HEK293 (cell line): ENCODE results near the gene BLM.
A peak's percentile ranks its signal among the peaks of the same experiment; 100 is the strongest.

Experiments used
- CTCF ChIA-PET: fragments of 350-600 bp; formaldehyde crosslinking; extraction: SDS; loops from one replicate; lab custom pipeline; 2021; ENCODE audit warnings: antibody characterized with exemption; lab: Yijun Ruan, JAX
- POLR2A ChIA-PET: fragments of 300-600 bp; formaldehyde crosslinking; extraction: SDS; loops from one replicate; lab custom pipeline; 2020; ENCODE audit warnings: antibody characterized with exemption, inconsistent platforms; lab: Yijun Ruan, JAX
- H3K27ac ChIP-seq: fragments of 200-500 bp; sonication (Bioruptor generic); 2 replicates; pipeline ENCODE4 v1.5.1; 2014; ENCODE audit warnings: low read depth, low read length, control low read depth, inconsistent platforms; ENCODE audit errors: extremely low read depth
- H3K36me3 ChIP-seq, 2 experiments: fragments of 200-500 bp in 1 of 2; sonication (Bioruptor generic) in 1 of 2; 1 replicate in 1 of 2; 2 replicates in 1 of 2; pipeline ENCODE4 v1.5.1; 2014 to 2017; ENCODE audit warnings: inconsistent platforms in 2 of 2, low read length in 2 of 2; ENCODE audit not compliant: control insufficient read depth in 2 of 2, insufficient read depth in 1 of 2
- H3K4me1 ChIP-seq: fragments of 200-500 bp; sonication (Bioruptor generic); 2 replicates; pipeline ENCODE4 v1.5.1; 2014; ENCODE audit warnings: mild to moderate bottlenecking, low read length, inconsistent platforms; ENCODE audit not compliant: control insufficient read depth, insufficient read depth
- H3K4me3 ChIP-seq: 2 replicates; pipeline ENCODE4 v1.5.1; 2011; ENCODE audit warnings: low read depth, mild to moderate bottlenecking, control low read depth, low read length, moderate library complexity
- H3K9me3 ChIP-seq: fragments of 200-500 bp; sonication (Bioruptor generic); 2 replicates; pipeline ENCODE4 v1.5.1; 2014; ENCODE audit warnings: low read depth, low read length, inconsistent platforms; ENCODE audit not compliant: control insufficient read depth, insufficient read depth
- GLI4 ChIP-seq: fragments of 450-650 bp; formaldehyde crosslinking; IDR thresholded peaks from 2 replicates; pipeline ENCODE4 v1.5.1; 2016; ENCODE audit warnings: missing biosample characterization, missing genetic modification characterization
- GLIS1 ChIP-seq: fragments of 450-650 bp; formaldehyde crosslinking; IDR thresholded peaks from 2 replicates; pipeline ENCODE4 v1.5.1; 2016; ENCODE audit warnings: missing biosample characterization, missing genetic modification characterization
- MEIS1 ChIP-seq: sonication (generic); formaldehyde crosslinking; IDR thresholded peaks from 2 replicates; pipeline ENCODE4 v1.8.1; 2022; ENCODE audit warnings: missing genetic modification reagents, mild to moderate bottlenecking, borderline replicate concordance
- SETDB1 ChIP-seq: IDR thresholded peaks from one replicate; pipeline ENCODE4 v1.6.1; 2017; ENCODE audit warnings: mild to moderate bottlenecking, low read length, moderate library complexity, mixed read lengths; ENCODE audit not compliant: insufficient read length
- SP7 ChIP-seq: fragments of 450-650 bp; formaldehyde crosslinking; IDR thresholded peaks from 2 replicates; pipeline ENCODE4 v1.5.1; 2016; ENCODE audit warnings: missing biosample characterization, missing genetic modification characterization
- ZNF133 ChIP-seq: fragments of 450-650 bp; formaldehyde crosslinking; IDR thresholded peaks from 2 replicates; pipeline ENCODE4 v1.5.1; 2016; ENCODE audit warnings: missing biosample characterization, missing genetic modification characterization
- ZNF155 ChIP-seq: fragments of 450-650 bp; formaldehyde crosslinking; IDR thresholded peaks from 2 replicates; pipeline ENCODE4 v1.5.1; 2016; ENCODE audit warnings: missing biosample characterization, missing genetic modification characterization
- ZNF169 ChIP-seq: fragments of 450-650 bp; formaldehyde crosslinking; IDR thresholded peaks from 2 replicates; pipeline ENCODE4 v1.5.1; 2016; ENCODE audit warnings: missing biosample characterization, missing genetic modification characterization
- ZNF175 ChIP-seq: fragments of 450-650 bp; formaldehyde crosslinking; IDR thresholded peaks from 2 replicates; pipeline ENCODE4 v1.5.1; 2016; ENCODE audit warnings: missing biosample characterization, missing genetic modification characterization
- ZNF184 ChIP-seq: fragments of 450-650 bp; IDR thresholded peaks from 2 replicates; pipeline ENCODE4 v1.5.1; 2018; ENCODE audit warnings: missing biosample characterization, mild to moderate bottlenecking, missing genetic modification characterization
- ZNF19 ChIP-seq: fragments of 450-650 bp; formaldehyde crosslinking; IDR thresholded peaks from 2 replicates; pipeline ENCODE4; 2016; ENCODE audit warnings: missing biosample characterization, missing genetic modification characterization, low read depth
- ZNF223 ChIP-seq: fragments of 450-650 bp; formaldehyde crosslinking; IDR thresholded peaks from 2 replicates; pipeline ENCODE4 v1.5.1; 2016; ENCODE audit warnings: missing biosample characterization, missing genetic modification characterization
- ZNF23 ChIP-seq: fragments of 450-650 bp; formaldehyde crosslinking; IDR thresholded peaks from 2 replicates; pipeline ENCODE4 v1.5.1; 2016; ENCODE audit warnings: missing biosample characterization, missing genetic modification characterization, borderline replicate concordance
- ZNF311 ChIP-seq: fragments of 450-650 bp; formaldehyde crosslinking; IDR thresholded peaks from 2 replicates; pipeline ENCODE4 v1.5.1; 2017; ENCODE audit warnings: missing biosample characterization, missing genetic modification characterization, borderline replicate concordance
- ZNF324 ChIP-seq: fragments of 450-650 bp; formaldehyde crosslinking; IDR thresholded peaks from 2 replicates; pipeline ENCODE4 v1.5.1; 2016; ENCODE audit warnings: missing biosample characterization, missing genetic modification characterization
- ZNF335 ChIP-seq: fragments of 450-650 bp; formaldehyde crosslinking; conservative IDR thresholded peaks from 2 replicates; pipeline ENCODE4 v1.5.1; 2016; ENCODE audit warnings: missing biosample characterization, missing genetic modification characterization
- ZNF510 ChIP-seq: fragments of 450-650 bp; formaldehyde crosslinking; IDR thresholded peaks from 2 replicates; pipeline ENCODE4 v1.5.1; 2018; ENCODE audit warnings: mild to moderate bottlenecking, missing genetic modification characterization, missing biosample characterization; ENCODE audit not compliant: insufficient replicate concordance
- ZNF521 ChIP-seq: fragments of 450-650 bp; formaldehyde crosslinking; IDR thresholded peaks from 2 replicates; pipeline ENCODE4 v1.5.1; 2017; ENCODE audit warnings: missing biosample characterization, mild to moderate bottlenecking, missing genetic modification characterization
- ZNF549 ChIP-seq: fragments of 450-650 bp; IDR thresholded peaks from 2 replicates; pipeline ENCODE4 v1.5.1; 2018; ENCODE audit warnings: missing biosample characterization, missing genetic modification characterization, mild to moderate bottlenecking, inconsistent platforms, moderate library complexity
- ZNF560 ChIP-seq: fragments of 450-650 bp; formaldehyde crosslinking; IDR thresholded peaks from 2 replicates; pipeline ENCODE4 v1.5.1; 2017; ENCODE audit warnings: missing biosample characterization, missing genetic modification characterization, borderline replicate concordance
- ZNF837 ChIP-seq: fragments of 450-650 bp; formaldehyde crosslinking; IDR thresholded peaks from 2 replicates; pipeline ENCODE4 v1.5.1; 2016; ENCODE audit warnings: missing biosample characterization, missing genetic modification characterization
- TF ChIP-seq, protein P1 (sequence below): fragments of 450-650 bp; formaldehyde crosslinking; IDR thresholded peaks from 2 replicates; pipeline ENCODE4 v1.5.1; 2016; ENCODE audit warnings: missing biosample characterization, missing genetic modification characterization, low read depth
- TF ChIP-seq, protein P2 (sequence below): fragments of 450-650 bp; IDR thresholded peaks from 2 replicates; pipeline ENCODE4 v1.5.1; 2018; ENCODE audit warnings: missing biosample characterization, mild to moderate bottlenecking, missing genetic modification characterization
- TF ChIP-seq, protein P3 (sequence below): fragments of 450-650 bp; formaldehyde crosslinking; IDR thresholded peaks from 2 replicates; pipeline ENCODE4 v1.5.1; 2016; ENCODE audit warnings: missing biosample characterization, missing genetic modification characterization, borderline replicate concordance
- TF ChIP-seq, protein P4 (sequence below): fragments of 450-650 bp; formaldehyde crosslinking; IDR thresholded peaks from 2 replicates; pipeline ENCODE4 v1.5.1; 2016; ENCODE audit warnings: missing biosample characterization, missing genetic modification characterization

BLM gene

DNA sequence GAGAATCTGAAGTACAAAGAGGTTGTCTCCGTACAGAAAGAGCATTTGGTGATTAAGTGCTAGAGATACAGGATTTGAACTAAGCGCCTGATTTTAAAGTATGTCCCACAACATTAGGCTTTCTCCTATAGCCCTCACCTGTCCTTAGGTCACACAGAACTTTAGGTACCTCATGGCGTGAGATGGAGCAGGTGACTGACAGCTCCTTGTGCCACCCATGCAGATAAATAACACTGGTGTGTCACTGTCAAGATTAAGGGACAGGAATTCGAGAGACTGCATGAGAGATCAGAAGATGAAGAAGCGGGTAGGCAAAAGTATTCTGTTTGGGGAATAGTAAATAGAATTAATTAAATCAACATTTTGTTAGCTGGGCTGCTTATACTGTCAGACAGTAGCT lies 1.1 kb downstream of the BLM start:
- H3K9me3 ChIP-seq, result no peaks in the 10 kb centered on the region
- ChIA-PET POLR2A (interaction anchor here (1.1 to 2.4 kb wide), 6 partner anchors 9 to 214 kb away, joined by 3 to 16 read pairs (median 8); partner anchors contain the start of genes HDDC3 and MAN2A2), CTCF (interaction anchor here (0.7 to 1.7 kb wide), 5 partner anchors 11 to 647 kb away, joined by 3 to 7 read pairs (median 3); no protein-coding TSS in a partner anchor)
- H3K27ac ChIP-seq, result no peak overlapping the region
- H3K4me3 ChIP-seq, result peak overlapping the region; percentile 88
- TF ChIP-seq GLI4 (tag by site-specific recombination), result no peak
- TF ChIP-seq ZNF324 (tag by site-specific recombination), result no peak
- TF ChIP-seq ZNF19 (tag by site-specific recombination), result no peak
- no peak for TF ChIP-seq ZNF23
- no peak for TF ChIP-seq ZNF549 (tag by site-specific recombination)
- TF ChIP-seq ZNF560 (tag by site-specific recombination), result no peak
- TF ChIP-seq, protein P1, sequence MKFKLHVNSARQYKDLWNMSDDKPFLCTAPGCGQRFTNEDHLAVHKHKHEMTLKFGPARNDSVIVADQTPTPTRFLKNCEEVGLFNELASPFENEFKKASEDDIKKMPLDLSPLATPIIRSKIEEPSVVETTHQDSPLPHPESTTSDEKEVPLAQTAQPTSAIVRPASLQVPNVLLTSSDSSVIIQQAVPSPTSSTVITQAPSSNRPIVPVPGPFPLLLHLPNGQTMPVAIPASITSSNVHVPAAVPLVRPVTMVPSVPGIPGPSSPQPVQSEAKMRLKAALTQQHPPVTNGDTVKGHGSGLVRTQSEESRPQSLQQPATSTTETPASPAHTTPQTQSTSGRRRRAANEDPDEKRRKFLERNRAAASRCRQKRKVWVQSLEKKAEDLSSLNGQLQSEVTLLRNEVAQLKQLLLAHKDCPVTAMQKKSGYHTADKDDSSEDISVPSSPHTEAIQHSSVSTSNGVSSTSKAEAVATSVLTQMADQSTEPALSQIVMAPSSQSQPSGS (tag by site-specific recombination), result no peak
- TF ChIP-seq ZNF169, result no peak
- no peak for TF ChIP-seq ZNF335 (tag by site-specific recombination)
- no peak for TF ChIP-seq ZNF155
- TF ChIP-seq, protein P2, sequence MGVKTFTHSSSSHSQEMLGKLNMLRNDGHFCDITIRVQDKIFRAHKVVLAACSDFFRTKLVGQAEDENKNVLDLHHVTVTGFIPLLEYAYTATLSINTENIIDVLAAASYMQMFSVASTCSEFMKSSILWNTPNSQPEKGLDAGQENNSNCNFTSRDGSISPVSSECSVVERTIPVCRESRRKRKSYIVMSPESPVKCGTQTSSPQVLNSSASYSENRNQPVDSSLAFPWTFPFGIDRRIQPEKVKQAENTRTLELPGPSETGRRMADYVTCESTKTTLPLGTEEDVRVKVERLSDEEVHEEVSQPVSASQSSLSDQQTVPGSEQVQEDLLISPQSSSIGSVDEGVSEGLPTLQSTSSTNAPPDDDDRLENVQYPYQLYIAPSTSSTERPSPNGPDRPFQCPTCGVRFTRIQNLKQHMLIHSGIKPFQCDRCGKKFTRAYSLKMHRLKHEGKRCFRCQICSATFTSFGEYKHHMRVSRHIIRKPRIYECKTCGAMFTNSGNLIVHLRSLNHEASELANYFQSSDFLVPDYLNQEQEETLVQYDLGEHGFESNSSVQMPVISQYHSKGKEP, result no peak
- TF ChIP-seq ZNF133 (tag by site-specific recombination), result no peak
- no peak for TF ChIP-seq ZNF223 (tag by site-specific recombination)
- no peak for TF ChIP-seq SETDB1
- peaks cover under 1 to 27% of the 10 kb centered on the region in 2 experiments for H3K36me3 ChIP-seq
- no peaks in the 10 kb centered on the region; the same call in 1 of the 2 replicates for H3K4me1 ChIP-seq

DNA sequence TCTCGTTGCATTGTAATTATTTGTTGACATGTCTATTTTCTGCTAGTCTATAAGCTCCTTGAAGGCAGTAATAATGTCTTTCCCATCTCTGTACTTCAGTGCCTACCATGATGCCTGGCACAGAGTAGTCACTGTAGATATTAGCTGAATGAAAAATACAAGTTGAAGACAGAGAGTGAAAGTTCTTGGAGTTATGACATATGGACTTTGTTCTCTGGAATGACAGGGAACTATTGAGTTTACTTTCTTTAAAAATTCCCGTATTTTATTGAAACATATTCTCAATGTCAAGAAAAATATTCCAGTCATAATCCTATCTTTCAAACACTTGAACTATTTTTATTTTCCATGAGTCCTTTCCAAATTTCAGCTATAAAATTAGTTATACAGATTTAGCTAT lies 3.0 kb downstream of the BLM start:
- H3K4me1 ChIP-seq, result no peaks in the 10 kb centered on the region; the same call in 1 of the 2 replicates
- no peak overlapping the region for H3K27ac ChIP-seq
- ChIA-PET CTCF (interaction anchor here (0.6 kb wide), 2 partner anchors 180 to 528 kb away, joined by 3 read pairs; no protein-coding TSS in a partner anchor), POLR2A (no interaction called here)
- no peaks in the 10 kb centered on the region for H3K9me3 ChIP-seq
- peaks cover 12 to 46% of the 10 kb centered on the region in 2 experiments for H3K36me3 ChIP-seq
- H3K4me3 ChIP-seq, result no peak overlapping the region
- TF ChIP-seq ZNF155 (no peak), ZNF837 (tag by site-specific recombination) (no peak), ZNF223 (tag by site-specific recombination) (no peak), SP7 (tag by site-specific recombination) (no peak), MEIS1 (CRISPR knock-in tag) (no peak), ZNF521 (no peak), ZNF175 (tag by site-specific recombination) (no peak), ZNF311 (tag by site-specific recombination) (no peak), ZNF184 (tag by site-specific recombination) (no peak), ZNF19 (tag by site-specific recombination) (no peak), GLIS1 (tag by site-specific recombination) (no peak), ZNF510 (no peak)
- TF ChIP-seq, protein P3, sequence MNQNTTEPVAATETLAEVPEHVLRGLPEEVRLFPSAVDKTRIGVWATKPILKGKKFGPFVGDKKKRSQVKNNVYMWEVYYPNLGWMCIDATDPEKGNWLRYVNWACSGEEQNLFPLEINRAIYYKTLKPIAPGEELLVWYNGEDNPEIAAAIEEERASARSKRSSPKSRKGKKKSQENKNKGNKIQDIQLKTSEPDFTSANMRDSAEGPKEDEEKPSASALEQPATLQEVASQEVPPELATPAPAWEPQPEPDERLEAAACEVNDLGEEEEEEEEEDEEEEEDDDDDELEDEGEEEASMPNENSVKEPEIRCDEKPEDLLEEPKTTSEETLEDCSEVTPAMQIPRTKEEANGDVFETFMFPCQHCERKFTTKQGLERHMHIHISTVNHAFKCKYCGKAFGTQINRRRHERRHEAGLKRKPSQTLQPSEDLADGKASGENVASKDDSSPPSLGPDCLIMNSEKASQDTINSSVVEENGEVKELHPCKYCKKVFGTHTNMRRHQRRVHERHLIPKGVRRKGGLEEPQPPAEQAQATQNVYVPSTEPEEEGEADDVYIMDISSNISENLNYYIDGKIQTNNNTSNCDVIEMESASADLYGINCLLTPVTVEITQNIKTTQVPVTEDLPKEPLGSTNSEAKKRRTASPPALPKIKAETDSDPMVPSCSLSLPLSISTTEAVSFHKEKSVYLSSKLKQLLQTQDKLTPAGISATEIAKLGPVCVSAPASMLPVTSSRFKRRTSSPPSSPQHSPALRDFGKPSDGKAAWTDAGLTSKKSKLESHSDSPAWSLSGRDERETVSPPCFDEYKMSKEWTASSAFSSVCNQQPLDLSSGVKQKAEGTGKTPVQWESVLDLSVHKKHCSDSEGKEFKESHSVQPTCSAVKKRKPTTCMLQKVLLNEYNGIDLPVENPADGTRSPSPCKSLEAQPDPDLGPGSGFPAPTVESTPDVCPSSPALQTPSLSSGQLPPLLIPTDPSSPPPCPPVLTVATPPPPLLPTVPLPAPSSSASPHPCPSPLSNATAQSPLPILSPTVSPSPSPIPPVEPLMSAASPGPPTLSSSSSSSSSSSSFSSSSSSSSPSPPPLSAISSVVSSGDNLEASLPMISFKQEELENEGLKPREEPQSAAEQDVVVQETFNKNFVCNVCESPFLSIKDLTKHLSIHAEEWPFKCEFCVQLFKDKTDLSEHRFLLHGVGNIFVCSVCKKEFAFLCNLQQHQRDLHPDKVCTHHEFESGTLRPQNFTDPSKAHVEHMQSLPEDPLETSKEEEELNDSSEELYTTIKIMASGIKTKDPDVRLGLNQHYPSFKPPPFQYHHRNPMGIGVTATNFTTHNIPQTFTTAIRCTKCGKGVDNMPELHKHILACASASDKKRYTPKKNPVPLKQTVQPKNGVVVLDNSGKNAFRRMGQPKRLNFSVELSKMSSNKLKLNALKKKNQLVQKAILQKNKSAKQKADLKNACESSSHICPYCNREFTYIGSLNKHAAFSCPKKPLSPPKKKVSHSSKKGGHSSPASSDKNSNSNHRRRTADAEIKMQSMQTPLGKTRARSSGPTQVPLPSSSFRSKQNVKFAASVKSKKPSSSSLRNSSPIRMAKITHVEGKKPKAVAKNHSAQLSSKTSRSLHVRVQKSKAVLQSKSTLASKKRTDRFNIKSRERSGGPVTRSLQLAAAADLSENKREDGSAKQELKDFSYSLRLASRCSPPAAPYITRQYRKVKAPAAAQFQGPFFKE (tag by site-specific recombination), result no peak
- TF ChIP-seq, protein P4, sequence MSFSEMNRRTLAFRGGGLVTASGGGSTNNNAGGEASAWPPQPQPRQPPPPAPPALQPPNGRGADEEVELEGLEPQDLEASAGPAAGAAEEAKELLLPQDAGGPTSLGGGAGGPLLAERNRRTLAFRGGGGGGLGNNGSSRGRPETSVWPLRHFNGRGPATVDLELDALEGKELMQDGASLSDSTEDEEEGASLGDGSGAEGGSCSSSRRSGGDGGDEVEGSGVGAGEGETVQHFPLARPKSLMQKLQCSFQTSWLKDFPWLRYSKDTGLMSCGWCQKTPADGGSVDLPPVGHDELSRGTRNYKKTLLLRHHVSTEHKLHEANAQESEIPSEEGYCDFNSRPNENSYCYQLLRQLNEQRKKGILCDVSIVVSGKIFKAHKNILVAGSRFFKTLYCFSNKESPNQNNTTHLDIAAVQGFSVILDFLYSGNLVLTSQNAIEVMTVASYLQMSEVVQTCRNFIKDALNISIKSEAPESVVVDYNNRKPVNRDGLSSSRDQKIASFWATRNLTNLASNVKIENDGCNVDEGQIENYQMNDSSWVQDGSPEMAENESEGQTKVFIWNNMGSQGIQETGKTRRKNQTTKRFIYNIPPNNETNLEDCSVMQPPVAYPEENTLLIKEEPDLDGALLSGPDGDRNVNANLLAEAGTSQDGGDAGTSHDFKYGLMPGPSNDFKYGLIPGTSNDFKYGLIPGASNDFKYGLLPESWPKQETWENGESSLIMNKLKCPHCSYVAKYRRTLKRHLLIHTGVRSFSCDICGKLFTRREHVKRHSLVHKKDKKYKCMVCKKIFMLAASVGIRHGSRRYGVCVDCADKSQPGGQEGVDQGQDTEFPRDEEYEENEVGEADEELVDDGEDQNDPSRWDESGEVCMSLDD (tag by site-specific recombination), result no peak
